NCI-H510A treated with DMSO at 0.1 percent for 48 hours (cell line): ENCODE data around the gene STRN.
"Not testable (repeated sequence)": the region's sequence is repeated elsewhere in the genome, so short reads cannot be mapped to it uniquely, and the experiment has no call there.

ENCODE experiments used
- DNase-seq: peaks from one replicate; lab custom pipeline; 2025; lab: John Stamatoyannopoulos, UW

STRN gene

DNA sequence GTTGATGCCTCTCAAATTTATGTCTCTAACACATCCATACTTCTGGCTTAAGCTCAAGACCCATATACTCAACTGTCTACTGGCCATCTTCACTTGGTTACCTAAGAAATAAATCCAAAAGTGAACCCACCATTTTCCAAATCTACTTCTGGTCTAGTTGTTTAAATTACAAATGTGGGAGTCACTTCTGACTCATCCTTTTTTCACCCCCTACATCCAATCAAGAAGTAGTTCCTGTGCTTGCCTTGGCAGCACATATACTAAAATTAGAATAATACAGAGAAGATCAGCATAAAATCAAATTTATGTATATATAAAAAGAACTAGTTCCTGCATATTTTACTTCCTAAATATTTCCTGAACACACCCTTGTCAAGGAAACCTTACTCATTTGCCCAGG, 53.6 kb downstream of the STRN start:
- DNase-seq, result no peak

DNA sequence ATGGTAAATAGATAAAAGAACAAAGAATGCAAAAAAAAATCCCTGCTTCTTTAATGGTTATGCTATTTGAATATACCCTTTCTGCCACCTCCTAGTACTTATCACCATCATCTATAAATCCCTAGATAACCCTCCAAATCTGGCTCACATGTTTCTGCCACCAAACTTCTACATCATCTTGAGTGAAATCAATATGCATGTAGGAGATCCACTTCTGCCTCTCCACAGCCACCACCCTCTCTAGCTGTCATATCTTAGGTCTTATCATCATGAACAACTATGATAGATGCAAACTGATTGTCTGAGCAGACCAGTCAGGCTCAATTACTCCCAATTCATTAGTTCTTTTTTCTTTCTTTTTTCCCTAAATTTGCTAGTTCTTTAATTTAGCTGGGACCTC, 55.3 kb downstream of the STRN start:
- no peak for DNase-seq

DNA sequence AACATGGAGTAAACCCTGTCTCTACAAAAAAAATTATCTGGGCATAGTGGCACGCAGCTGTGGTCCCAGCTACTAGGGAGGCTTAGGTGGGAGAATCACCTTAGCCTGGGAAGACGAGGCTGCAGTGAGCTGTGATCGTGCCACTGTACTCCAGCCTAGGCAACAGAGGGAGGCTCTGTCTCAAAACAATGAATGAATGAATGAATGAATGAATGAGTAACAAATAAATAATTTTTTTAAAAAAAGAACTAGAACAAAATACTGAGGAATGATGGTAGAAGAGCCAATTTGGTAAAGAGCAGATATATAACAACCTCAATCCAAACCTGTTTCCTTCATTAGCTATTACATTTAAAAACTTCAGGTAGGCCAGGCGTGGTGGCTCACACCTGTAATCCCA, 60.1 kb downstream of the STRN start:
- no peak for DNase-seq

DNA sequence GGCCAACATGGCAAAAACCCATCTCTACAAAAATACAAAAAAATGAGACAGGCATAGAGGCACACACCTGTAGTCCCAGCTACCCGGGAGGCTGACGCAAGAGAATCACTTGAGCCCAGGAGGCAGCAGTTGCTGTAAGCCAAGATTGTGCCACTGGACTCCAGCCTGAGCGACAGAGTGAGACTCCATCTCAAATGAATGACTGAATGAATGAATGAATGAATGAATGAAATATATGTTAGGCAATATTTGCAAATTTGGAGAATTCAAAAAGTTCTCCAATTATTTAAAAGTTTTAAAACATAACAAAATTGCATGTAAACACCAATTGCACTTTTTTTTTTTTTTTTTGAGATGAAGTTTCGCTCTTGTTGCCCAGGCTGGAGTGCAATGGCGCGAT, 61.7 kb downstream of the STRN start:
- DNase-seq, result no peak

DNA sequence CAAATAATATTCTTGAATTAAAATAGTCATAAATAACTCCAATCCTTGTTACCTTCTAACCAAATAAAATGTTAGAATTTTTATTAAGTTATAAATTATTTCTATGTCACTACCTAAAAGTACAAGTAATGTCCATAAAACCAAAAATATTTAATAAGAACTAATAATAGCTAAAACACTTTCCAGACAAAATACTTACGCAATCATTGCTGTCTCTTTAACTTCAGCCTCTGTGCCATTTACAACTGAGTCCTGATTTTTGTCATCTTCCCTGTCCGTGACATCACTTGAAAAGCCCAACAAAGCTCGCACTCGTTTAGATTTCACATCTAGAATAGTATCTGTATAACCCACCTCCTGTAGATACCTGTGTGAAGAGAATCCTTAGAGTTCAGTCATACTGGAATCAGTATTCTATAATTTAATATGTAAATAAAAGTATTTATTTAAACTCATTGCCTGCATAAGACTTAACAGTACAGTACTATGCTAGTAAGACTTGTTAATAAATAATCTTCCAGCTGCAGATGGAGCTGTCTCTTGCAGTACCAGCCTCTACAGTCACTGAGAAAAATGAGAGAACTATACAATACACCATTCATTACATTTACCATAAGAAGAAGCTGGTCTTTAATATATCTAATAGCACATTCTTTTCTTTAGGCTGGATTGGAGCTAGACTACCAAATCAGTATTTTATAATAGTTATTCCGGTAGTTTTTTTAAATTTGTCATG, 63.8 kb downstream of the STRN start:
- DNase-seq, result no peak

DNA sequence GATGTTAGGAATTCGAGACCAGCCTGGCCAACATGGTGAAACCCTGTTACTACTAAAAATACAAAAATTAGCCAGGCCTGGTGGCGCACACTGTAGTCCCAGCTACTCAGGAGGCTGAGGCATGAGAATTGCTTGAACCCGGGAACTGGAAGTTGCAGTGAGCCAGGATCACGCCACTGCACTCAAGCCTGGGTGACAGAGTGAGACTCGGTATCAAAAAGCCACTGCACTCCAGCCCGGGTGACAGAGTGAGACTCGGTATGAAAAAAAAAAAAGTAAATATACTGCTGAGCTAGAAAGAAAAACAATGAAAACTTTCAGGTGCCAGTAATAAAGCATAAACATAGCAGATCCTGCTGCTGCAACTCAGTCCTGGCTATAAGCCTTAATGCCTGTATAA, 73.5 kb downstream of the STRN start:
- no peak for DNase-seq

DNA sequence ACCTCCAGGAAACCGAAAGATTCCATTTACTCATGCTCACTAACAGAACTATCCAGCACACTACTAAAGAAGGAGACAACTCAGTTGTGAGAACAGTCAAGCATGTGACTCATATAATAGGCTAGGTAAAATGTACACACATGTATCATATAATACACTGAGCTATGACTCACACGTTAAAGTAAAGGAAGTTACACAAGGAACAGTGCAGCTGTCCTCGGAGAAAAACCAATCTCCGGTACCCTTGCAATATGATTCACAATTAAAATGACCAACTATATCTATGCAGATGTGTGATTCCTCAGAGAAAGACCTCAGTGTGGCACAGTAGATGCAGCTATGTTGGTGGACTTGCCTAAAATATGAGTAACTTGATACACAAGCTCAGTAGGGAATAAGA, 76.5 kb downstream of the STRN start:
- no peak for DNase-seq

DNA sequence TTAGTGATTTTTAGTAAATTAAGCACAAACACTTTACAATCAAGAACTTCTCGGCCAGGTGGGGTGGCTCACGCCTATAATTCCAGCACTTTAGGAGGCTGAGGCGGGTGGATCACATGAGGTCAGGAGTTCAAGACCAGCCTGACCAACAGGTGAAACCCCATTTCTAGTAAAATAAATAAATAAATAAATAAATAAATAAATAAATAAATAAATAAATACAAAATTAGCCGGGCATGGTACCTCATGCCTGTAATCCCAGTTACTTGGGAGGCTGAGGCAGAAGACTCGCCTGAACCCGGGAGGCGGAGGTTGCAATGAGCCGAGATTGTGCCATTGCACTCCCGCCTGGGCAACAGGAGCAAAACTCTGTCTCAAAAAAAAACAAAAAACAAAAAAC, 79.2 kb downstream of the STRN start:
- not testable (repeated sequence) for DNase-seq

DNA sequence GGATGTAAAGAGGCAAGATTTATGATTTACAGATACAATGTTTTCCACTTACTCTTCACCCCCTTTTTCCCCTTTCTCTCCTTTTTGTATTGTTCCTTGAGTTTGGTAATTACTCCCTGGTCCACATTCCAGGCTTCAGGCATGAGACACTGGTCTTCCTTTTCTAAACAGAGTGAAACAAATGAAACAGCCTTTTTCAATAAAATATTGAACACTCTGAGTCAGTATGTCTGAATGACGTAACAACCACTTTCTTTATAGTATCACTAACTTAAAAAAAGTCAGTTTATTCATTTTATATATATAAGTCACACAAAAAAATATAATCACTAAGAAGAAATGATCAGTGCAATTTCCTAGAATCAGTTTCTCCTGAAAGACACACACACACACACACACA, 79.7 kb downstream of the STRN start:
- no peak for DNase-seq

DNA sequence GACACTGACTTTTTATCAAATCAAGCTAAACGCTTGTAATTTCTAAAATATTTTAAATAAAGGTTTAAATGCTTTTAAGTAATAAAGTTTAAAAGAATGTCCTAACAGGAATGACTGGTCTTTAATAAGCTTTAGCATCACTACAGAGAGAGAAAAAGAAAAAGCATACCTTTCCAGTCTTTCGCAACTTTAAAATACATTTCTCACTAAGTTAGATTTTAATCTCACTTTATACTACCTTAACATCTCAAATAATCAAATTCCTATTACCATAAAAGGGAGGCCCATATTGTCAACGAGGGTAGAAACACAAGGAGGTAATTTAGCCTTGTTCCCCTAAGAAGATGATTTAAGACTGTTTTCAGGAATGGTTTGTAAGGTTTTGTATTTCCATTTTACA, 80.7 kb downstream of the STRN start:
- DNase-seq, result no peak

DNA sequence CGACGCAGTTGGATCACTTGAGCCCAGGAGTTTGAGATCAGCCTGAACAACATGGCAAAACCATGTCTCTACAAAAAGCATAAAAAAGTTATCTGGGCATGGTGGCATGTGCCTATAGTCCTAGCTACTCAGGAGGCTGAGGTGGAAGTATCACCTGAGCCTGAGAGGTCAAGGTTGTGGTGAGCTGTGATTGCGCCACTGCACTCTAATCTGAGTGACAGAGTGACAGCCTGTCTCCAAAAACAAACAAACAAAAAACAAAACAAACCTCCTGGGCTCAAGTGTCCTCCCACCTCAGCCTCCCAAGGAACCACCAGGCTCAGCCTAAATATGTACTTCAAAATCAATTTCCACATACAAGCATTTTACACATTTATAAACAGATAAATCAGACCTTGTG, 83.8 kb downstream of the STRN start:
- no peak for DNase-seq

DNA sequence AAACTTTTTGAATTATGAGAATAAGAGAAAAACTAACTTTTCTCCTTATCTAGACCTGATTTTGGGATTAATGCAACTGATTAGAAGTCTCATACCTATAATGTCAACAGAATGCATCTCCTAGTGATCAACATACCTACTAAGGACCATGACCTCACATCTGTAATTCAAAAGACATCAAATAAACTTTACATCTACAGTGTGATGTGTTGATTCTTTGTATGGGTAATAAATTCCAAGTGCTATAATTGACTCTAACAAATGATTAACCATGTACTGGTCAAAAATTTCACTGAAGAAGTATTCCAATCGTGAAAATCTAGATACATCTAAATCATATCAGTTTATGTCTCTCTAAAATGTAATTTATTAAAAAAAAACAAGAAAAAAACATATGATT, 84.5 kb downstream of the STRN start:
- DNase-seq, result no peak

DNA sequence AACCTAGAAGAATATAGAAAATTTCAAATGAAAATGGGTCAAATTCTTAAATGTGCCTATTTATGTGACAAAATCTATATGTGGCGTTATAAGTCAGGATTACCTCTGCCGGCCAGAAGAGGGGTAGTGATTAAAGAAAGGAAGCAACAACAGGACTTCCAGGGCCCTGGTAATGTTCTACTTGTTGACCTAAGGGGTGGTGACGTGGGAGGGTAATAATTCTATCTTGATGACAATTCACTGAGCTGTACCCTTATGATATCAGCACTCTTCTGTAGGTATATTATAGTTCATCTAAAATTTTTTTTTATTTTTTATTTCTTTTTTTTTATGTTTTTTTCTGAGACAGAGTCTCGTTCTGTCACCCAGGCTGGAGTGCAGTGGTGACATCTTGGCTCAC, 87.9 kb downstream of the STRN start:
- DNase-seq, result no peak

DNA sequence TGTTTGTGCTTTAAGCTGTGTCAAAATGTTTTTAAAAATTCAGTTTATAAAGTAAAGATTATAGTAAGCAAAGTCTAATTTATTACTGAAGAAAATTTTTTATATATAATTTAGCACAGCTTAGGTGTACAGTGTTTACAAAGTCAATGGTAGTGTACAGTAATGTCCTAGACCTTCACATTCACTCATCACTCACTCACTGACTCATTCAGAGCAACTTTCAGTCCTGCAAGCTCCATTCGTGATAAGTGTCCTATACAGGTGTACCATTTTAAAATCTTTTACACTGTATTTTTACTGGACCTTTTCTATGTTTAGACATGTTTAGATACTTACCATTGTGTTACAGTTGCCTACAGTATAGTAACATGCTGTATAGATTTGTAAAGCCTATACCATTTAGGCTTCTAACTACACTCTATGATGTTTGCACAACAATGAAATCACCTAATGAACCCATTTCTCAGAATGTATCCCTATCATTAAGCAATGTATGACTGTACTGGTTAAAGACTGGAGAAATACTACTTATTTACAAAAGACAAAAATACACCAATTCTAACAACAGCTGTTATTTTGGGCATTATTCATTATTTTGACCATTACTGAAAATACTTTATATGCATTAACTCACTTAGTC, 95.1 kb downstream of the STRN start:
- DNase-seq, result no peak

DNA sequence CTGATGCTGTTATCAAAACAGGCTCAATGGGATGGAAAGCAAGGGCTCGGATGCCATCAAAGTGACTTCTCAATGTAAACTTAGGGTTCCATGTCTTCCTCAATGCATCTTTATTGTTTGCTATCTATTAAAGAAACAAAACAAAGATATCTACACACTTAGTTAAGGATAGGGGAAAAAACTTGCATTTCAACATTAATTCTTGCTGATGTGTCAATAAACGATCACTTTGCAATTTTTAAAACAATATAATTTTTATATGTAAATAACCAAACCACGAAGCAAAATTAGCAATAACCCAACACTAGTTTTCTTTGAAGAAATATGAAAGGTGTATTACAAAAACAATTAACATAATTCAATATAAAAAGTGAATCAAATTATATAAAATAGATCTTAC, 96.7 kb downstream of the STRN start:
- DNase-seq, result no peak

DNA sequence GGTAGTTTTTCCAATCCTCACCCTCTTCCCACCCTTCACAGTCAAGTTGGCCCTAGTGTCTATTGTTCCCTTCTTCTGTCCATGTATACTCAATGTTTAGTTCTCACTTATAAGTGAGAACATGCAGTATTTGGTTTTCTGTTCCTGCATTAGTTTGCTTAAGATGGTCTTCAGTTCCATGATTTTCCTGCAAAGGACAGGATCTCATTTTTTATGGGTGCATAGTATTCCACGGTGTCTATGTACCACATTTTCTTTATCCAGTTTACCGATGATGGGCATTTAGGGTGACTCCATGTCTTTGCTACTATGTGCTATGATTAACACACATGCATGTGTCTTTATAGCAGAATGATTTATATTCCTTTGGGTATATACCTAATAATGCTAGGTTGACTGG, 104.4 kb downstream of the STRN start:
- DNase-seq, result no peak

DNA sequence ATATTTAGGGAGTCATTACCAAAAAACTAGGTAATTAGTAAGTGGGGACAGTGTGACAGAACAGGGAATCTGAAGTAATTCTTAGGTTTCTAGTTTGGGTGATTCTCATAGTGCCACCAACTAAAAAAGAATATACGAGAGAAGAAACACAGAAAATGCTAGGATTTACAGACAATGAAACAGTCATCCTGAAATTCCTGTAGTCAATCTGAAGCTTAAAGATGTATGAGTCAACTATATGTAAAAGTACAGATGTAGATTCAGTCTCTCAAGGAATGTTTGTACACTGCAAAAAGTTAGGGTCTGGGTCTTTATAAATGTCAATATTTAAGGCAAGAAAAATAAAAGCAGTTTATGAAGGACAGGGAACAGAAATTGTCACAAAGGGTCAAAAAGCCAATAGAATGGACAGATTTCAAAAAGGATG, 107.0 kb downstream of the STRN start:
- no peak for DNase-seq

DNA sequence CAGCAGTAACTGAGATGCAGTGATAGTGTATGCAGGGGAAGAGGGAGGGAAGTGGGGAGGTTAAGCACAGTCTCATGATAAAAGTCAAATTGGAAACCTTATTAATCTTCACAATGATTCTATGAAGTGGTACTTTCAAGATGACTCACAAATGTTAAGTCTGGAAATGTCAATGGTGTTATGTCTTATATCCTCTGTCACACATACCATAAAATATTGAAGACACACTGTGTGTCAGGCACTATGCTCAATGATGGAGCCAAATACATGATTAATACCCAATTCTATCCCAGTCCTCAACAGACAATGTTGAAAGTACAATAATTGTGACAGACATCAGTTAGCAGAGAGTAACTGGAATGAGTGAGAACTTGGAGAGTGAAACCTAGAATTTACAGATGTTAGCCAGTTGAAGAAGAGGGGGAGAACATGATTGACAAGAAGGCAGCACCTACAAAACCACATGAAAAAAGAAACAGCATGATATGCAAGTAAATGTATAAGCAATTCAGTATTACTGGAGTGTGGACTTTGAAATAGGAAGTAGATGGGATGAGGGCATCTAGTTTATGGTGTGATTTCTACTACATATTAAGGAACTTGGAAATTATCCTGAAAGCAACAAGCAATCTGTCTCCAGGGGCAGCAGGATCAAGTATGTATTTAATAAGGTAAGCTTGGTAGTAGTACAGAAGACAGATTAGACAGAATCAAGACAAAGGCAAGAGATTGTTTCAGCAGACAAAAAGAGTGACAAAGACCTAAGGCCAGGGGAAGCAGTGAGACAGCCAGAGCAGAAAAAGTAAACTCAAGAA, 107.6 kb downstream of the STRN start:
- DNase-seq, result no peak

DNA sequence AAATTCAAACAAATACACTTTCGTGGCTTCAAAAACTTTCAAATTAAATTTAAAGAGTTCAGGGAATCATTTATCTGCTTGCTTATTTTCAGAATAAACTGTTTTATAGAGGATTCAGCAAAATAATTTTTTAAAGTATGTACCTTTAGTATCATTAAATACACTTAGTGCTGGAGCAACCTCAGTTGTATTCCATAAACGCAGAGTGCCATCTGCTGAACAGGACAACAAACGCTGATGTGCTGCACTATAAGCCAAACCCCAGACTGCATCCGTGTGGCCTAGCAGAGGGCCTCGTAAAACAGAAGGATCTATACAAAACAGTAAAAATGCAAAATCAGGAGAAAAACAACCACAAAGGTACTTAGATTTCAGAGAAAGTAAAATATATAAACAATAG, 108.6 kb downstream of the STRN start:
- DNase-seq, result no peak

DNA sequence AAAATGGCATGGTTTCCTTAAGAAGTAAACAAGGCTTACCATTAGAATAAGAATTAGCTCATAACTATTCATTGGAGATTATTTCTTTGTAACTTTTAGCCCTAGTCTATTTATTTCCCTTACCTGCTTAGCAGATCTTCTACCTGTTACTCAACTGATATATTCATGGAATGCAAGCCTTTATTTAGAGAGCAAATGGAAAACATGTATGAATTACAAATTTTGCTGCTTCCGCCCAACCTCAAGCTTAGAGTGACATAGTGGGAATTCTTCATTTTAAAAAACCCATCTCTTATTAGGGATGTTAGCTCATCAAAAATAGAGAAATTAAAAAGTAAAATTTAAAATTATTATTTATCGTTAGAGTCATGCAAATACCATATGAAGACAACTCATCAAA, 110.9 kb downstream of the STRN start:
- no peak for DNase-seq

DNA sequence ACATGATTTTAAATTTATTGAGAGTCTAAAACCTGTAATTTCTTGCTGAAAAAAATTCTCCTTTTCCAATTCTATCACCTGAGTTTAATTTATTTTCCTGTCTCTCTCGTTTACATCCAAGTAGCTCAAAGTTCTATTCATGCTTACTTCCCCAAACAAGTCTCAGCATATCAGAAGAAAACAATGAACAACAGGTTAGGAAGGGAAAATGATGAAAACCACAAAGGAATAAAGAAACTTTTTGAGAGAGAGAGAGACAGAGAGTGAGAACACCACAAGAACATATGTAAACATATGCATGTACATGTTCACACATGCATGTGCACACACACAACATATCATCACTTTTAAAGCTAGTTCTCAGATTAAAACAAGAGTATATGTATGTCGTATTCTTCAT, 112.1 kb downstream of the STRN start:
- DNase-seq, result no peak

DNA sequence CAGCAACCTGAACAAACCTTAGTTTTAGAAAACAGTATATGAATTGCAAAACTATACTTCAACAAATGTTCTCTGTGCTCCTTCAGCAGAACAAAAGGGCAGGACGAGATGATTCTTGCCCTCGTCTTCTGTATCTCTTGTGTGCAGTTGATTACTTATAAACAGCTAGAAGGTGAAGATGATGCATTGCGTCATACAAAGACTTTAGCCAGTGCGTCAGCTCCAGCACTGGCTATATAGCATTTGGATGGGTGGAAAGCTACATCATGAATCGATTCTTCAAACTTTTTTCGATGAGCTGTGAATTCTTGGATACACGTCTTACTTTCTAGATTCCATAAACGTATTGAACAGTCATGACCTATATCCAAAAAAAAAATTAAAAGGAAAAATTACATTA, 117.1 kb downstream of the STRN start:
- DNase-seq, result no peak

DNA sequence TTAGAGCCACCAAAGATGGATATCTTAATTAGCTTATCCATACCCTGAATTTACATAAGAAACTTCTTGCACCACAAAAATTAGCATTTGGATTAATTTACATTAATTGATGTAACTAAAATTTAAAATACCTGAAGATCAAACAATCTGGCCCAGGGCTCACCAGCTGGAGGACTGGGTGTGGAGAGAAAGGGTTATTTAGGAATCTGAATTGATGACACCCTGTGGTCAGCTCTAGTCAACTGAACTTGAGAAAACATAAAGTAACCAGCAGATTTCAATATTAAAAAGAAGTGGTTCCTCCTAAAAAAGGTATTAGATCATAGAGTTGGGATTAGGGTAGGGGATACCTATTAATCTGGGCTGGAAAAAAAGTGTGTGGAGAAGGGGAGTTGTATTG, 122.5 kb downstream of the STRN start:
- no peak for DNase-seq
